HG02973 (cell line): Measurements from ENCODE around the gene PODN.

Source experiments
- ATAC-seq: cut with Tn5 transposase; IDR thresholded peaks from one replicate; pipeline ENCODE4 v1.9.1; 2021; ENCODE audit warnings: moderate library complexity; ENCODE audit not compliant: unreplicated experiment

PODN gene

DNA sequence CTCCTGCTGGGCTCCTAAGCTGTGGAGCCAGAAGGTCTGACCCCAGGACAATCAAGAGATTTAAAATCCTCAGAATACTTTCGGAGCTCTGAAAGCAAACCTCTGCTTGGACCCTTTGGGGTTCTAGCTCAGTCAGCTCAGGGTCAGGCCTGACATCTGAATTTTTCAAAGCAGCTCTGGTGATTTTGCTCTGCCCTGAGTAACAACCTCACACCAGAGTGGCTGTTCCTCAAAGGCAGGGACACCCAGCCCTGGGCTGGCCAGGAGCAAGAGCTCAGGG is 68.5 kb downstream of the PODN start:
- no peak for ATAC-seq

DNA sequence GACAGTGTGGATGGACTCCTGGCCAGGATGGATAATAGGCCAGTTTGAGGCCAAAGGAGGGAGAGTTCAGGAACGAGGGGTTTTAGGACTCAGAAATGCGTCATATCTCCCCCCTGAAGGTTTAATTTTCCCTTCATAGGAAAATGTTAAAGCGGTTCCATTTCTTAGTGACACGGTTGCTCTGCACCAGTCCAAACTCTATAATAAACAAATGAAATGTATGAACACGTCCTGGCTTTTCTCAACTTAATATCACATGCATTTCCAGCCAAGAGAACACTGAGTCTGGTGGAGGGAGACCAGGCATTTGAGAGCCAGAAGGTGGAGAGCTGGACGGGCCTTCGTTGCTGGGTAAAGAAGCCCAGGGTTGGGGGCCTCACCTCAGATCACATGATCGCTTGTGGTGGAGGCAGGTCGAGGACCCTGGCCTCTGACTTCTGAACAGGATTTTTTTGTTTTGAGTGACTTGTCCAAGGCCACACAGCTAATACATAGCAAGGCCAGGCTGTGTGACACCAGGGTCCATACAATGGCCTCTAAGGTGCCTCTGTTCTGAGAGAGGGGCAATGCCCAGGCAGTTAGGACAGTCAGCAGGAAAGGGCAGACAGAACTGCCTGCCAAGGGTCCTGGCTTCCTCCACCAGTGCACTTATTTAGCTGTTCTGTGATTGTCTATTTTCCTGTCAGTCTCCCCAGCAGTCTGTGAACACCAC is 69.0 kb downstream of the PODN start:
- ATAC-seq, result no peak

DNA sequence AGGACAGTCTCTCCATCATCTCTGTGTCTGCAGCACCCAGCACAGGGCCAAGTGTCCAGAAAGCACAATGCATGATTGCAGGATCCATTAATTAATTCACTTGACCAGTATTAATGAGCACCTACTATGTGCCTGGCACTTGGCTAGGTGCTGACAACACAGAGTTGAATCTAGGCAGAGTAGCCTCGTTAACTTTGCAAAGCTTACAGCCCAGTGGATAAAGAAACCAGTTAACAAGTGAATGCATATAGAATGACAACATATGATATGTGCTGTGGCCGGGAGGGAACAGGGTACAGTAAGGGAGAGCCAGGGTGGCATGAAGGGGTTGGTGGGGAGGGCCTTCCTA is 69.6 kb downstream of the PODN start:
- ATAC-seq, result no peak

DNA sequence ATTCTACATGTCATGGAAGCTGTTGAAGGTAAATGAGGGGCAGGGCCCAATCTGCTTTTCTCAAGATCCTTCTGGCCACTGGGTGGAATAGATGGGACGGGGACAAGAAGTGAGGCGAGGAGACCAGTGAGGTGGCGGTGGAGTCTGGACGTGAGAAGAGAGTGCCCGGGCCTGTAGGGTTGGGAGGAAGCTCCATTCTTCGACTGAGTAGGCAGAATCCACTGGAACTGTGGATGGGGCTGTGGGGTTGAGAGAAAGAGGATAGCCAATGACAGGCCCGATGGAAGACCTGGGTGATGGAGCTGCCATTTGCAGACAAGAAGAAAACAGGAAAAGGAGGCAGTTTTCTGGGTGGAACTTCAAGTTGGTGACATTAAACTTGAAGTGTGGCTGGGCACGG is 70.2 kb downstream of the PODN start:
- no peak for ATAC-seq

DNA sequence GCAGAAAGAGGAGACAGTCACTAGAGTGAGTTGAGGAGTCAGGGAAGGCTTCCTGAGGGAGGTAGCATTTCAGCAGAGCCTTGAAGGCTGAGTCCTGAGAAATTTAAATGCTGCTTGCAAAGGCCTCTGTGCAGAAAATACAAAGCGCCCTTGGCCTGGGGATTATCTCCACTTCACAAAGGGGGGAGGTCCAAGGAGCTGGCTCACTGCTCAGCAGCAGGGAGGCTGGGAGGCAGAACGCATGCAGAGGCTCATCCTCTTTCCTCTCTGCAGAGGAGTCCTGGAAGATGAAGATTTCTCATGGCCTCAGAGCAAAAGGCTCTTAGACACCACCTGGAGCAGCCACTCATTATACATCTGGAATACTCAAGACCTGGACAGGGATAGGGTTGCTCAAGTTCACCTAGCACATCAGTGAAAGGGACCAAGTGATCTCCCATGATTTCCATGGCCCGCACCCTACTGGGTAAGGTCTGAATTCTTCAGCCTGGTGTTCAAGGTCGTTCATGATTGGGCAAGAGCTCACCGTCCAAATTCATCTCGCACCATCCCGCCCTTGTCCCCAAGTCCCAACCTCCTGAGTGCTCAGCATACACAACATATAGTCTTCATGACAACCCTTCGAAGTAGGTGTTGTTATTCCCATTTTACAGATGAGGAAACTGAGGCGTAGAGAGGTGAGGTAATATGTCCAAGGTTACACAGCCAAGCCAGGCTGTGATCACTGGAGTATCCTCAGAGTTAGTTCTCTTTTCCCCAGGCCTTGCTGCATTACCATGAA is 71.4 kb downstream of the PODN start:
- ATAC-seq, result no peak

DNA sequence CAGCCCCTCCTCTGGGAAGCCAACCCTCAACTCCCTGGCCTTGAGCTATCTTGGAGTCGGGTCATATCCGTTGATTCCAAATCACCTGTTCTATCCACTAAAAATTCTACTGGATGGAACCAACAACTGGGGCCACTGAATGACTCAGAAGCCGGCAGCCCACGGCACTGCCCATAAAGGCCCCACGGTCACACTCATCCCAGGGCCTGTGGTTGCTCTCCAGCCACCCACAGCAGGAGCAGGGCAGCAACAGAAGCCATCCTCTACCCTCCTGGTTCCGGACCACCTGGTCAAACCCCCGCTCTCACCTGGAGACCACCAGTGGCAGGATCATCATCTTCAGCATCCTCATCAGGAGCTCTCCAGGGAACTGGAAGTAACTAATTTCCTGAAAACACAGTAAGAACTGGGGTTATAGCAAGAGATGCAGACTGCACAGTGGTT is 72.1 kb downstream of the PODN start:
- no peak for ATAC-seq
